H9 (cell line): ENCODE results near the gene TULP3. TPM values are rescaled to one million over a fixed set of nuclear protein-coding genes. Genes with fewer than 3 reads are reported as not detected.

Source experiments
- DNase-seq: peaks from one replicate; pipeline ENCODE4 v3.0.0-alpha.2; 2017
- H2AFZ ChIP-seq: one replicate; pipeline ENCODE4 v1.6.1; 2013; ENCODE audit warnings: mild to moderate bottlenecking, low read length, control low read depth, moderate library complexity
- H2AK5ac ChIP-seq: 2 replicates; pipeline ENCODE4 v1.6.1; 2013; ENCODE audit warnings: low read length, control low read depth, mixed read lengths; ENCODE audit not compliant: insufficient read length
- H2BK120ac ChIP-seq: one replicate; pipeline ENCODE4 v1.6.1; 2013; ENCODE audit warnings: low read depth, mild to moderate bottlenecking, low read length, control low read depth, inconsistent platforms; ENCODE audit not compliant: poor library complexity, severe bottlenecking
- H2BK12ac ChIP-seq: 2 replicates; pipeline ENCODE4 v1.6.1; 2013; ENCODE audit warnings: low read length, control low read depth, mixed read lengths, low read depth; ENCODE audit not compliant: insufficient read length
- H2BK15ac ChIP-seq: 2 replicates; pipeline ENCODE4 v1.6.1; 2013; ENCODE audit warnings: low read depth, low read length, control low read depth
- H2BK20ac ChIP-seq: one replicate; pipeline ENCODE4 v1.6.1; 2013; ENCODE audit warnings: low read depth, mild to moderate bottlenecking, low read length, control low read depth, inconsistent platforms; ENCODE audit not compliant: poor library complexity, severe bottlenecking
- H2BK5ac ChIP-seq: 2 replicates; pipeline ENCODE4 v1.6.1; 2013; ENCODE audit warnings: low read length, control low read depth, mixed read lengths; ENCODE audit not compliant: insufficient read length
- H3K14ac ChIP-seq: 2 replicates; pipeline ENCODE4 v1.6.1; 2013; ENCODE audit warnings: low read length, control low read depth; ENCODE audit not compliant: insufficient read depth
- H3K18ac ChIP-seq: 2 replicates; pipeline ENCODE4 v1.6.1; 2013; ENCODE audit warnings: low read depth, mild to moderate bottlenecking, mixed read lengths, low read length, control low read depth; ENCODE audit not compliant: insufficient read length
- H3K23ac ChIP-seq: 2 replicates; pipeline ENCODE4 v1.6.1; 2013; ENCODE audit warnings: low read length, control low read depth, mixed read lengths, low read depth; ENCODE audit not compliant: insufficient read length
- H3K23me2 ChIP-seq: 2 replicates; pipeline ENCODE4 v1.6.1; 2013; ENCODE audit warnings: low read depth, mild to moderate bottlenecking, mixed read lengths, low read length, control low read depth; ENCODE audit not compliant: insufficient read length, poor library complexity, severe bottlenecking
- H3K27ac ChIP-seq: 2 replicates; pipeline ENCODE4 v1.5.1; 2013; ENCODE audit warnings: low read length, control low read depth, mixed read lengths, low read depth; ENCODE audit not compliant: insufficient read length
- H3K27me3 ChIP-seq: 2 replicates; pipeline ENCODE4 v1.6.1; 2013; ENCODE audit warnings: low read length, control low read depth, inconsistent platforms; ENCODE audit not compliant: insufficient read depth
- H3K4ac ChIP-seq: 2 replicates; pipeline ENCODE4 v1.6.1; 2013; ENCODE audit warnings: low read depth, mild to moderate bottlenecking, control low read depth, inconsistent platforms, low read length, moderate library complexity
- H3K4me1 ChIP-seq: 2 replicates; pipeline ENCODE4 v1.6.1; 2013; ENCODE audit warnings: low read length, control low read depth, inconsistent platforms; ENCODE audit not compliant: insufficient read depth
- H3K4me2 ChIP-seq: 2 replicates; pipeline ENCODE4 v1.6.1; 2013; ENCODE audit warnings: low read length, control low read depth, mixed read lengths; ENCODE audit not compliant: insufficient read length, insufficient read depth
- H3K56ac ChIP-seq: 2 replicates; pipeline ENCODE4 v1.6.1; 2013; ENCODE audit warnings: low read depth, mild to moderate bottlenecking, mixed read lengths, low read length, control low read depth; ENCODE audit not compliant: insufficient read length
- H3K79me1 ChIP-seq: 2 replicates; pipeline ENCODE4 v1.6.1; 2013; ENCODE audit warnings: low read depth, mild to moderate bottlenecking, moderate library complexity, low read length, control low read depth, inconsistent platforms; ENCODE audit not compliant: insufficient read depth, poor library complexity, severe bottlenecking
- H3K79me2 ChIP-seq: 2 replicates; pipeline ENCODE4 v1.6.1; 2013; ENCODE audit warnings: low read length, control low read depth, inconsistent platforms; ENCODE audit not compliant: insufficient read depth
- H3K9ac ChIP-seq: 2 replicates; pipeline ENCODE4 v1.6.1; 2013; ENCODE audit warnings: low read length, control low read depth, mixed read lengths; ENCODE audit not compliant: insufficient read length; ENCODE audit errors: extremely low read depth
- H3K9me3 ChIP-seq: one replicate; pipeline ENCODE4 v1.6.1; 2013; ENCODE audit warnings: low read depth, low read length, inconsistent platforms; ENCODE audit not compliant: control insufficient read depth
- H3T11ph ChIP-seq: one replicate; pipeline ENCODE4 v1.6.1; 2013; ENCODE audit warnings: mild to moderate bottlenecking, low read length, control low read depth, inconsistent platforms
- H4K20me1 ChIP-seq: one replicate; pipeline ENCODE4 v1.6.1; 2013; ENCODE audit not compliant: control insufficient read depth, insufficient read length, insufficient read depth
- H4K5ac ChIP-seq: 2 replicates; pipeline ENCODE4 v1.6.1; 2013; ENCODE audit warnings: low read depth, mild to moderate bottlenecking, mixed read lengths, low read length, control low read depth; ENCODE audit not compliant: insufficient read length
- H4K8ac ChIP-seq: replicated peaks from 2 replicates; pipeline ENCODE4 v1.6.1; 2013; ENCODE audit warnings: low read length, control low read depth, mixed read lengths, low read depth; ENCODE audit not compliant: insufficient read length
- H4K91ac ChIP-seq: 2 replicates; pipeline ENCODE4 v1.6.1; 2013; ENCODE audit warnings: low read depth, mild to moderate bottlenecking, moderate library complexity, mixed read lengths, low read length, control low read depth; ENCODE audit not compliant: insufficient read length
- H3K27ac Mint-ChIP-seq, 3 experiments: 2 replicates in 2 of 3; 3 replicates in 1 of 3; pipeline ENCODE4 v1.8.0; 2020 to 2021; ENCODE audit warnings: mixed read lengths in 3 of 3, mild to moderate bottlenecking in 1 of 3, moderate library complexity in 1 of 3
- H3K27me3 Mint-ChIP-seq: 2 replicates; pipeline ENCODE4 v1.8.0; 2021; ENCODE audit warnings: low read depth, mild to moderate bottlenecking, moderate library complexity, mixed read lengths
- H3K36me3 Mint-ChIP-seq, 3 experiments: 2 replicates in 2 of 3; 3 replicates in 1 of 3; pipeline ENCODE4 v1.8.0; 2020 to 2021; ENCODE audit warnings: low read depth in 3 of 3, mixed read lengths in 3 of 3; ENCODE audit not compliant: insufficient read depth in 1 of 3
- H3K4me1 Mint-ChIP-seq, 2 experiments: 2 replicates each; pipeline ENCODE4 v1.8.0; 2020; ENCODE audit warnings: mixed read lengths in 2 of 2
- H3K4me3 Mint-ChIP-seq, 2 experiments: 2 replicates in 1 of 2; 3 replicates in 1 of 2; pipeline ENCODE4 v1.8.0; 2020 to 2021; ENCODE audit warnings: mild to moderate bottlenecking in 2 of 2, mixed read lengths in 2 of 2, moderate library complexity in 1 of 2
- H3K9me3 Mint-ChIP-seq, 2 experiments: 2 replicates in 1 of 2; 3 replicates in 1 of 2; pipeline ENCODE4 v1.8.0; 2020; ENCODE audit warnings: mild to moderate bottlenecking in 2 of 2, mixed read lengths in 2 of 2, moderate library complexity in 1 of 2
- WGBS: extraction: QIAGEN DNeasy Blood & Tissue Kit; methylation state at CpG from one replicate; pipeline ENCODE4 v1.1.7; 2013; ENCODE audit warnings: missing lambda C conversion rate, low lambda C conversion rate, mixed read lengths; ENCODE audit not compliant: insufficient read length; ENCODE audit errors: extremely low coverage; 5-methylcytosine and 5-hydroxymethylcytosine counted together
- total RNA-seq: library from RNA; stranded (reverse); gene quantifications from 2 replicates; pipeline ENCODE4 v1.2.1, GENCODE V29; 2021
- TF ChIP-seq, protein P1 (sequence below): fragments of 200-600 bp; sonication (generic); conservative IDR thresholded peaks from 3 replicates; pipeline ENCODE4 v1.8.0; 2021; ENCODE audit warnings: antibody characterized with exemption, mild to moderate bottlenecking

TULP3 gene
- total RNA-seq, 1 experiment from 2014 or later: 22.3 TPM

DNA sequence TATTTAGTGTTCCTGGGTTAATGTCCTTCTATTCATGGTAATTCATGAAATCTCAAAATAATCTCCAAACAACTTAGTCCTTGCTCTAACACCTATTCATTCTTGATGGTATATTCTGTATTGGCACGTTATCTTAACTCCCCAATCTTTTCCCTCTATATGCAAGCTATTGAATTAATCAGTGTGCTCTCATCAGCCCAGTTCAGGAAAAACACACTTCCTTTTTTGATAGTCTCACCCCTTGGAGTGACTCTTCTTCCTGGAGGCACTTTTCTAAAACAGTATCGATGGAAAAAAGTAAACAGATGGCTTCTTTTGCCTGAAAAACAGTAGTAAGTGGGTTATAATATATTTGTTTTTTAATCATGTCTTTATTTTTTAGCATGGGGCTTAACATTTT, 28.6 kb downstream of the TULP3 start:
- H2BK120ac ChIP-seq: no peak overlapping the region
- H3T11ph ChIP-seq: no peak overlapping the region
- H2BK15ac ChIP-seq: no peak overlapping the region
- H3K9me3 ChIP-seq: no peaks in the 10 kb centered on the region
- H2AK5ac ChIP-seq: no peak overlapping the region
- Mint-ChIP-seq H3K27me3 (no peaks in the 10 kb centered on the region), H3K27ac (peak overlapping the region in 1 of 3 experiments; percentile 1; a peak in 1 of 7 replicates), H3K9me3 (no peaks in the 10 kb centered on the region; a peak in 1 of 5 replicates), H3K36me3 (peaks cover 6 to 34% (median 34%) of the 10 kb centered on the region in 3 experiments; a peak in 6 of 7 replicates), H3K4me1 (peaks cover 15 to 19% of the 10 kb centered on the region in 2 experiments), H3K4me3 (no peak overlapping the region)
- WGBS: no CpG with 5 or more reads among the region's 2 CpGs
- TF ChIP-seq, protein P1, sequence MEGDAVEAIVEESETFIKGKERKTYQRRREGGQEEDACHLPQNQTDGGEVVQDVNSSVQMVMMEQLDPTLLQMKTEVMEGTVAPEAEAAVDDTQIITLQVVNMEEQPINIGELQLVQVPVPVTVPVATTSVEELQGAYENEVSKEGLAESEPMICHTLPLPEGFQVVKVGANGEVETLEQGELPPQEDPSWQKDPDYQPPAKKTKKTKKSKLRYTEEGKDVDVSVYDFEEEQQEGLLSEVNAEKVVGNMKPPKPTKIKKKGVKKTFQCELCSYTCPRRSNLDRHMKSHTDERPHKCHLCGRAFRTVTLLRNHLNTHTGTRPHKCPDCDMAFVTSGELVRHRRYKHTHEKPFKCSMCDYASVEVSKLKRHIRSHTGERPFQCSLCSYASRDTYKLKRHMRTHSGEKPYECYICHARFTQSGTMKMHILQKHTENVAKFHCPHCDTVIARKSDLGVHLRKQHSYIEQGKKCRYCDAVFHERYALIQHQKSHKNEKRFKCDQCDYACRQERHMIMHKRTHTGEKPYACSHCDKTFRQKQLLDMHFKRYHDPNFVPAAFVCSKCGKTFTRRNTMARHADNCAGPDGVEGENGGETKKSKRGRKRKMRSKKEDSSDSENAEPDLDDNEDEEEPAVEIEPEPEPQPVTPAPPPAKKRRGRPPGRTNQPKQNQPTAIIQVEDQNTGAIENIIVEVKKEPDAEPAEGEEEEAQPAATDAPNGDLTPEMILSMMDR: no peak
- no peak overlapping the region for H2BK5ac ChIP-seq
- no peak overlapping the region for H2BK12ac ChIP-seq
- H4K8ac ChIP-seq: no peak overlapping the region
- H4K5ac ChIP-seq: no peak overlapping the region
- no peak overlapping the region for H2AFZ ChIP-seq
- no peaks in the 10 kb centered on the region for H3K23me2 ChIP-seq
- no peaks in the 10 kb centered on the region for H3K79me1 ChIP-seq
- H3K23ac ChIP-seq: no peak overlapping the region
- H3K79me2 ChIP-seq: no peaks in the 10 kb centered on the region
- H3K4me1 ChIP-seq: peaks cover 5% of the 10 kb centered on the region; the same call in 1 of the 2 replicates
- no peak overlapping the region for H4K91ac ChIP-seq
- no peak for DNase-seq
- no peak overlapping the region for H3K27ac ChIP-seq
- H2BK20ac ChIP-seq: no peak overlapping the region
- no peak overlapping the region for H3K4ac ChIP-seq
- no peaks in the 10 kb centered on the region for H3K27me3 ChIP-seq
- H4K20me1 ChIP-seq: no peaks in the 10 kb centered on the region
- no peak overlapping the region for H3K9ac ChIP-seq
- H3K4me2 ChIP-seq: no peak overlapping the region
- no peak overlapping the region for H3K56ac ChIP-seq
- no peak overlapping the region for H3K18ac ChIP-seq
- H3K14ac ChIP-seq: no peak overlapping the region
